Uterus (tissue), 2 donors: Measurements from ENCODE around the gene SLC16A4.
"Not testable (repeated sequence)": the region's sequence is repeated elsewhere in the genome, so short reads cannot be mapped to it uniquely, and the experiment has no call there.

Experiments used
- POLR2A ChIP-seq, 2 donors: fragments of 450-650 bp; IDR thresholded peaks; one replicate each; pipeline ENCODE4 v1.6.1; 2016; ENCODE audit warnings: antibody characterized with exemption in 2 of 2, mild to moderate bottlenecking in 1 of 2, moderate library complexity in 1 of 2
- TF ChIP-seq, protein P1 (sequence below), 4 experiments: fragments of 200-600 bp in 2 of 4; fragments of 450-650 bp in 2 of 4; sonication (generic) in 2 of 4; IDR thresholded peaks; one replicate each; pipeline ENCODE4 v1.5.1; 2016 to 2019; ENCODE audit warnings: antibody characterized with exemption in 4 of 4, mild to moderate bottlenecking in 2 of 4, moderate library complexity in 1 of 4

- TF ChIP-seq, protein P1, sequence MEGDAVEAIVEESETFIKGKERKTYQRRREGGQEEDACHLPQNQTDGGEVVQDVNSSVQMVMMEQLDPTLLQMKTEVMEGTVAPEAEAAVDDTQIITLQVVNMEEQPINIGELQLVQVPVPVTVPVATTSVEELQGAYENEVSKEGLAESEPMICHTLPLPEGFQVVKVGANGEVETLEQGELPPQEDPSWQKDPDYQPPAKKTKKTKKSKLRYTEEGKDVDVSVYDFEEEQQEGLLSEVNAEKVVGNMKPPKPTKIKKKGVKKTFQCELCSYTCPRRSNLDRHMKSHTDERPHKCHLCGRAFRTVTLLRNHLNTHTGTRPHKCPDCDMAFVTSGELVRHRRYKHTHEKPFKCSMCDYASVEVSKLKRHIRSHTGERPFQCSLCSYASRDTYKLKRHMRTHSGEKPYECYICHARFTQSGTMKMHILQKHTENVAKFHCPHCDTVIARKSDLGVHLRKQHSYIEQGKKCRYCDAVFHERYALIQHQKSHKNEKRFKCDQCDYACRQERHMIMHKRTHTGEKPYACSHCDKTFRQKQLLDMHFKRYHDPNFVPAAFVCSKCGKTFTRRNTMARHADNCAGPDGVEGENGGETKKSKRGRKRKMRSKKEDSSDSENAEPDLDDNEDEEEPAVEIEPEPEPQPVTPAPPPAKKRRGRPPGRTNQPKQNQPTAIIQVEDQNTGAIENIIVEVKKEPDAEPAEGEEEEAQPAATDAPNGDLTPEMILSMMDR (IDR thresholded peaks at IDR 0.05): not testable (repeated sequence)
- not testable (repeated sequence) for TF ChIP-seq POLR2A (IDR thresholded peaks at IDR 0.05)
Observed at GRCh38 chr1:110439873-110440272, 49.0 kb upstream of the SLC16A4 start.
